SK-N-SH treated with all-trans-retinoic acid at 6 μM for 48 hours (cell line): Measurements from ENCODE around the gene LRRC4.

Experiments
- ATAC-seq: fragments of 200-7000 bp; cut with Tn5 transposase; 3 replicates; pipeline ENCODE4 v1.9.1; 2020; ENCODE audit warnings: mild to moderate bottlenecking, moderate library complexity
- BACH2 ChIP-seq: fragments of 250-450 bp; sonication (Bioruptor Pico); IDR thresholded peaks from 2 replicates; pipeline ENCODE4 v1.9.0; 2021; ENCODE audit warnings: mild to moderate bottlenecking, borderline replicate concordance
- CREB5 ChIP-seq: fragments of 250-450 bp; sonication (Bioruptor Pico); IDR thresholded peaks from 2 replicates; pipeline ENCODE4 v1.5.1; 2020; ENCODE audit warnings: low read depth, mild to moderate bottlenecking, moderate library complexity
- CSDC2 ChIP-seq: fragments of 250-450 bp; sonication (Bioruptor Pico); IDR thresholded peaks from 2 replicates; pipeline ENCODE4 v1.5.0; 2020; ENCODE audit warnings: mild to moderate bottlenecking, moderate library complexity
- GLIS3 ChIP-seq: fragments of 250-450 bp; sonication (Bioruptor Pico); IDR thresholded peaks from 2 replicates; pipeline ENCODE4 v1.5.0; 2020; ENCODE audit warnings: mild to moderate bottlenecking, moderate library complexity
- OSR1 ChIP-seq: fragments of 250-450 bp; sonication (Bioruptor Pico); IDR thresholded peaks from 2 replicates; pipeline ENCODE4 v1.8.0; 2022; ENCODE audit warnings: moderate library complexity, mild to moderate bottlenecking, inconsistent platforms
- POU6F1 ChIP-seq: fragments of 250-450 bp; sonication (Bioruptor Pico); IDR thresholded peaks from 2 replicates; pipeline ENCODE4 v1.8.0; 2021; ENCODE audit warnings: low read depth, mild to moderate bottlenecking, moderate library complexity, borderline replicate concordance
- PPARA ChIP-seq: fragments of 250-450 bp; sonication (Bioruptor Pico); IDR thresholded peaks from 2 replicates; pipeline ENCODE4 v1.5.0; 2020; ENCODE audit warnings: mild to moderate bottlenecking, borderline replicate concordance
- RARB ChIP-seq: fragments of 250-450 bp; sonication (Bioruptor Pico); IDR thresholded peaks from 2 replicates; pipeline ENCODE4 v1.8.0; 2021; ENCODE audit warnings: mild to moderate bottlenecking, moderate library complexity
- SNAI2 ChIP-seq: fragments of 250-450 bp; sonication (Bioruptor Pico); IDR thresholded peaks from 2 replicates; pipeline ENCODE4 v1.5.0; 2020; ENCODE audit warnings: mild to moderate bottlenecking, moderate library complexity
- TCF4 ChIP-seq: fragments of 250-450 bp; sonication (Bioruptor Pico); IDR thresholded peaks from 2 replicates; pipeline ENCODE4 v1.8.0; 2021; ENCODE audit warnings: mild to moderate bottlenecking, moderate library complexity, borderline replicate concordance
- TSHZ2 ChIP-seq: fragments of 250-450 bp; sonication (Bioruptor Pico); IDR thresholded peaks from 2 replicates; pipeline ENCODE4 v1.5.0; 2020; ENCODE audit warnings: mild to moderate bottlenecking, moderate library complexity
- ZNF70 ChIP-seq: fragments of 450-650 bp; formaldehyde crosslinking; IDR thresholded peaks from 2 replicates; pipeline ENCODE4 v1.5.0; 2020; ENCODE audit warnings: mild to moderate bottlenecking, moderate library complexity
- ZNF8 ChIP-seq: fragments of 450-650 bp; formaldehyde crosslinking; IDR thresholded peaks from 2 replicates; pipeline ENCODE4 v1.5.0; 2020; ENCODE audit warnings: mild to moderate bottlenecking, moderate library complexity
- TF ChIP-seq, protein P1 (sequence below): fragments of 250-450 bp; sonication (Bioruptor Pico); IDR thresholded peaks from 2 replicates; pipeline ENCODE4 v1.8.0; 2020; ENCODE audit warnings: mild to moderate bottlenecking, moderate library complexity, borderline replicate concordance
- TF ChIP-seq, protein P2 (sequence below): fragments of 250-450 bp; sonication (Bioruptor Pico); IDR thresholded peaks from 2 replicates; pipeline ENCODE4 v1.5.1; 2021; ENCODE audit warnings: mild to moderate bottlenecking, moderate library complexity

LRRC4 gene

DNA sequence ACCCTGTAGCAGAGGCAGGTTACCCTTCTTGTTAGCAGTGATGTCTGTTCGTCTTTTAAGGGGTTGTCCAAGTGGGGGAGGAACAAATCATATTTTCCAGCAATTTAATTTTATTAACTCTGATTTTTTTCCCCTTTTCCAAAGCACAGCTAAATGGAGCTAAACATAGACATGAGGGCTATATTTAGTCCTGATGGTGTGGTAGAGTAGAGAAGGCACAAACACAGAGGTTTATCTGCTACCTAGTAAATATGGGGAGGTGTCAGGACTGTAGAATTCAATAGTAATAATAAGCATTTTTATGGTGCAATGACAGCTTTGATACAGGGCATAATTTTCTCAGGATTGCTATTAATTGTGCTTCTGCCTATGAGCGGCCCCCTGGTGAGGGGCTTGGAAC, 22.5 kb downstream of the LRRC4 start (continued):
- TF ChIP-seq, protein P1, sequence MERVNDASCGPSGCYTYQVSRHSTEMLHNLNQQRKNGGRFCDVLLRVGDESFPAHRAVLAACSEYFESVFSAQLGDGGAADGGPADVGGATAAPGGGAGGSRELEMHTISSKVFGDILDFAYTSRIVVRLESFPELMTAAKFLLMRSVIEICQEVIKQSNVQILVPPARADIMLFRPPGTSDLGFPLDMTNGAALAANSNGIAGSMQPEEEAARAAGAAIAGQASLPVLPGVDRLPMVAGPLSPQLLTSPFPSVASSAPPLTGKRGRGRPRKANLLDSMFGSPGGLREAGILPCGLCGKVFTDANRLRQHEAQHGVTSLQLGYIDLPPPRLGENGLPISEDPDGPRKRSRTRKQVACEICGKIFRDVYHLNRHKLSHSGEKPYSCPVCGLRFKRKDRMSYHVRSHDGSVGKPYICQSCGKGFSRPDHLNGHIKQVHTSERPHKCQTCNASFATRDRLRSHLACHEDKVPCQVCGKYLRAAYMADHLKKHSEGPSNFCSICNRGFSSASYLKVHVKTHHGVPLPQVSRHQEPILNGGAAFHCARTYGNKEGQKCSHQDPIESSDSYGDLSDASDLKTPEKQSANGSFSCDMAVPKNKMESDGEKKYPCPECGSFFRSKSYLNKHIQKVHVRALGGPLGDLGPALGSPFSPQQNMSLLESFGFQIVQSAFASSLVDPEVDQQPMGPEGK (CRISPR knock-in tag): no peak
- no peak for TF ChIP-seq ZNF8
- TF ChIP-seq CREB5 (CRISPR knock-in tag): no peak
- no peak for TF ChIP-seq TCF4 (CRISPR knock-in tag)
- TF ChIP-seq, all 23 proteins: peak for 0

GRCh38 chr7:128008141-128008540, 23.1 kb downstream of the LRRC4 start:
- TF ChIP-seq RARB (CRISPR knock-in tag) (no peak), ZNF8 (no peak)
- ATAC-seq: no peak

- TF ChIP-seq BACH2 (CRISPR knock-in tag) (no peak), CREB5 (CRISPR knock-in tag) (no peak), SNAI2 (no peak), ZNF70 (CRISPR knock-in tag) (no peak), GLIS3 (CRISPR knock-in tag) (no peak), POU6F1 (CRISPR knock-in tag) (no peak), OSR1 (CRISPR knock-in tag) (no peak), CSDC2 (CRISPR knock-in tag) (no peak)
- TF ChIP-seq, protein P2, sequence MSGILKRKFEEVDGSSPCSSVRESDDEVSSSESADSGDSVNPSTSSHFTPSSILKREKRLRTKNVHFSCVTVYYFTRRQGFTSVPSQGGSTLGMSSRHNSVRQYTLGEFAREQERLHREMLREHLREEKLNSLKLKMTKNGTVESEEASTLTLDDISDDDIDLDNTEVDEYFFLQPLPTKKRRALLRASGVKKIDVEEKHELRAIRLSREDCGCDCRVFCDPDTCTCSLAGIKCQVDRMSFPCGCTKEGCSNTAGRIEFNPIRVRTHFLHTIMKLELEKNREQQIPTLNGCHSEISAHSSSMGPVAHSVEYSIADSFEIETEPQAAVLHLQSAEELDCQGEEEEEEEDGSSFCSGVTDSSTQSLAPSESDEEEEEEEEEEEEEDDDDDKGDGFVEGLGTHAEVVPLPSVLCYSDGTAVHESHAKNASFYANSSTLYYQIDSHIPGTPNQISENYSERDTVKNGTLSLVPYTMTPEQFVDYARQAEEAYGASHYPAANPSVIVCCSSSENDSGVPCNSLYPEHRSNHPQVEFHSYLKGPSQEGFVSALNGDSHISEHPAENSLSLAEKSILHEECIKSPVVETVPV: no peak
- TF ChIP-seq, all 23 proteins: peak for 0
- ATAC-seq: no peak
Observed at GRCh38 chr7:128007303-128007680, 23.9 kb downstream of the LRRC4 start.

- ATAC-seq: no peak
- TF ChIP-seq PPARA (CRISPR knock-in tag) (no peak), GLIS3 (CRISPR knock-in tag) (no peak), TSHZ2 (CRISPR knock-in tag) (no peak)
Observed at GRCh38 chr7:128006550-128007302, 24.5 kb downstream of the LRRC4 start.
